UCSD-AML1 (cell line): ENCODE data around the gene RNPEP.
"Not testable (repeated sequence)": the region's sequence is repeated elsewhere in the genome, so short reads cannot be mapped to it uniquely, and the experiment has no call there.

Experiments
- DNase-seq: peaks from one replicate; lab custom pipeline; 2025; ENCODE audit not compliant: unreplicated experiment; lab: John Stamatoyannopoulos, UW

The RNPEP gene, protein sequence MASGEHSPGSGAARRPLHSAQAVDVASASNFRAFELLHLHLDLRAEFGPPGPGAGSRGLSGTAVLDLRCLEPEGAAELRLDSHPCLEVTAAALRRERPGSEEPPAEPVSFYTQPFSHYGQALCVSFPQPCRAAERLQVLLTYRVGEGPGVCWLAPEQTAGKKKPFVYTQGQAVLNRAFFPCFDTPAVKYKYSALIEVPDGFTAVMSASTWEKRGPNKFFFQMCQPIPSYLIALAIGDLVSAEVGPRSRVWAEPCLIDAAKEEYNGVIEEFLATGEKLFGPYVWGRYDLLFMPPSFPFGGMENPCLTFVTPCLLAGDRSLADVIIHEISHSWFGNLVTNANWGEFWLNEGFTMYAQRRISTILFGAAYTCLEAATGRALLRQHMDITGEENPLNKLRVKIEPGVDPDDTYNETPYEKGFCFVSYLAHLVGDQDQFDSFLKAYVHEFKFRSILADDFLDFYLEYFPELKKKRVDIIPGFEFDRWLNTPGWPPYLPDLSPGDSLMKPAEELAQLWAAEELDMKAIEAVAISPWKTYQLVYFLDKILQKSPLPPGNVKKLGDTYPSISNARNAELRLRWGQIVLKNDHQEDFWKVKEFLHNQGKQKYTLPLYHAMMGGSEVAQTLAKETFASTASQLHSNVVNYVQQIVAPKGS

DNA sequence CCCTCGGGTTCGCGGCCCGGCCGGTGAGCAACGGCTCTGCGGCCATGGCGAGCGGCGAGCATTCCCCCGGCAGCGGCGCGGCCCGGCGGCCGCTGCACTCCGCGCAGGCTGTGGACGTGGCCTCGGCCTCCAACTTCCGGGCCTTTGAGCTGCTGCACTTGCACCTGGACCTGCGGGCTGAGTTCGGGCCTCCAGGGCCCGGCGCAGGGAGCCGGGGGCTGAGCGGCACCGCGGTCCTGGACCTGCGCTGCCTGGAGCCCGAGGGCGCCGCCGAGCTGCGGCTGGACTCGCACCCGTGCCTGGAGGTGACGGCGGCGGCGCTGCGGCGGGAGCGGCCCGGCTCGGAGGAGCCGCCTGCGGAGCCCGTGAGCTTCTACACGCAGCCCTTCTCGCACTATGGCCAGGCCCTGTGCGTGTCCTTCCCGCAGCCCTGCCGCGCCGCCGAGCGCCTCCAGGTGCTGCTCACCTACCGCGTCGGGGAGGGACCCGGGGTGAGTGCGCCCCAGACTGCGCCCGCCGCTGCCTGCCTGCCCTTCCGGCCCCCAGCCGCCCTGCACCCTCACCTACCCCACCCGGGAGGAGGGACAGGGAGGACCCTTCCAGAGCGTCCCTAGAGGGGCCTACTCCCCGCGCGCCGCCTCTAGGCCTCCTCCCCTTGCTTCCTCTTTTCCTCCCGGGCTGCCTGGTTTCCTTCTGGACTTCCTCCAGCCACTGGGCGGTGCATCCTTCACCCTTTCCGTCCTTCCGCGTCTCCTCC, at the start of gene RNPEP:
TSS of gene RNPEP (plus strand) at position 26 of the 757 bp plus-strand sequence. CDS start at position 45, 19 bp downstream.
- DNase-seq: peak; percentile 75

DNA sequence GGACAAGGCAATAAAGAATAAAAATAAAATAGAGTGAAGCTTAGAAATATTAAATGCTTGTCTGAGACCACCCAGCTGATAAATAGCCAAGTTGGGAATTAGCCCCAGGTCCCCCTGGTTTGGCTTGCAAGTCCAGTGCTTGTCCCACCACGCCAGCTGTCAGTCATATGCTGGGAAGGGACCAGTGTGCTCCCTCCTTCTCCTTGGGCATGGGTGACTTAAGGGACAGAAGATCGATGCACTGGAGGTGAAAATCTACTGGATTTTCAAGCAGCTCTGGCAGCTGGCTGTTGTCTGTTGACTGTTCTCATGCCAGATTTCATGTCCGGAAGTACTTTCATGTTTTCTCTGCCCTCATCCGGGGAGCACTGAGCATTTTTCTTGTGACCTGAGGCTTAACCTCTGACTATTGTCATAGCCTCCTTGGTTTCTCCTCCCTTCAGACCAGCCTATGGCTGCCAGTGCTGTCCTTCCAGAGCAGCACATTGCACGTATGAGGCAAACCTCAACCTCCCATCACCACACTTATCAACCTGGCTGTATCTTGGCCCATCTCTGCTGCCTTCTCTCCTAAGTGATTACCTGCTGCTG, 48.5 kb upstream of the RNPEP start:
- DNase-seq: no peak

DNA sequence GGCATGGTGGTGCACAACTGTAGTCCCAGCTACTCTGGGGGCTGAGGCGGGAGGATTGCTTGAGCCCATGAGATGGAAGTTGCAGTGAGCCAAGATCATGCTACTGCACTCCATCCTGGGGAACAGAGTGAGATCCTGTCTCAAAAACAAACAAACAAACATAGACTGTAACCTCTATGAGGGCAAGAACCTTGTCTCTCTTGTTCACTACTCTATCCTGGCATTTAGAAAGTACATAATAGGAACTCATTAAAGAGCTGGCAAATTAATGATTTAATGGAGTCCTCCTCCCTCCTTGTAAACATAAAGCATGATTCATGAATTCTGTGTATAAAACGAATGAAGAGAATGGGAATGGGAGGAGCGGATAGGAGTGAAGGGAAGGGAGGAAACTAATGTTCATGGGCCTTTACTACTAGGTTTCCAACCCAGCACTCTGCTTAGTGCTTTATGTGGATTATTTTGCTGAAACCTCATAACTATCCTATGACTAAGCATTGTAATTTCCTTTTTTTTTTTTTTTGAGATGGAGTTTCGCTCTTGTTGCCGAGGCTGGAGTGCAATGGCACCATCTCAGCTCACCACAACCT, 44.7 kb upstream of the RNPEP start:
- DNase-seq: no peak

DNA sequence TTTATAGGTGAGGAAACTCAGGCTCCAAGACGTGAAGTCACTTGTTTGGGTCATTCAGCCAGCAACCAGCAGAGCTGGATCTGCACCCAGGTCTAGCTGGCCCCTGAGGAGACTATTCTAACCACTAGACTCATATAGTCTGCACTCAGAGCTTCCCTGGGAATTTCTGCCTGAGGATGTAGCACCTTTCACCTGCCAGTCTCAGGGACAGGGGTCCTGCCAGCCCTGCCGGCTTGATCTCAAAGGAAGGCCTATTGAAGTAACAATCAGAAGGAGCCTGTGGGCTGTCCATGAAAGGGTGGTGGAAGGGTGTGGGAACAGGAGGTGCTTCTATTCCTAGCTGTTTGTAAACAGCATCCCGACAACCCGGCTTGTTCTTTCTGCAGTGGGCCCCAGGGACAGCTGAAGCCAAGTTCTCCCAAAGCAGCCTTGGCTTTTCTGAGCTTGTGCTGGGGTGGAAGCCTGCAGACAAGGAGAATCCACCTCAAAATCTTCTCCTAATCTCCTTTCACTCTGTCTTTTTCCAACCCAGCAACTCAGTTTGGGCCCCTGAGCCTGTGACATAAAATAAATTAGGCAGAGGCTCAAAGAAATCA, 43.9 kb upstream of the RNPEP start:
- DNase-seq: no peak

DNA sequence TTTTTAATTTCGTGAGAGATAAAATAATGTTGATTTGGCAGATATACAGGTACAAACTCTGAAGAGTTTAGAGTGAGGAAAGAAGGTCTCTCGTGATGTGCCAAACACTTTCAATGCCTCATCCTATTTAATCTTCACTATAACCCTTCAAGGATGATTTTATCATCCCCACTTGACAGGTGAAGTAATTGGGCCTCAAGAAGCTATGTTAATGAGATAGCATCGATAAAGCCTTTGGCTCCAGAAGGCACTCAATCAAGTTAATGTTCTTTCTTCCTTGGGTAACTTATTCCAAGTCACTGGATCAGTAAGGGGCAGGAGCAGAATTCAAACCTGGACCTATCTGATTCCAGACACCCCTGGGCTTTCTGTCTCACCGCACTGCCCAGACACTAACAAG, 43.3 kb upstream of the RNPEP start:
- DNase-seq: no peak

DNA sequence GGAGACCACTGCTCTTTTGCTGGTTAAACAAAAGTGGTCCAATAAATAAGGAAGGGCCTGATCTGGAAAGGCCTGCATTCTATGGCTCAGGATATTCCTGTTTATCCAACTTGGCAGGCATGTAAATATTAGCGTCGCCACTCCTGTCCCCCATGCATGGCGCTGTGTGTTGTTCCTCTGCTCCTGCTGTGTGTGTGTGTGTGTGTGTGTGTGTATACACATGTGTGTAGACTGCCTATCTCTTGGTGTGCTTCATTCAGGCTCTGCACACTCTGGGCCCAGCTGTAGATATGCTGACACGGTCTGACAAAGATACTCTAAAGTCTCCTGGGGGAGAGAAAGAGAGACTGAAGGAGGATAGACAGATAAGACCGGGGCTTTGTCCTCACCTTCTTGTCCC, 42.9 kb upstream of the RNPEP start:
- no peak for DNase-seq

DNA sequence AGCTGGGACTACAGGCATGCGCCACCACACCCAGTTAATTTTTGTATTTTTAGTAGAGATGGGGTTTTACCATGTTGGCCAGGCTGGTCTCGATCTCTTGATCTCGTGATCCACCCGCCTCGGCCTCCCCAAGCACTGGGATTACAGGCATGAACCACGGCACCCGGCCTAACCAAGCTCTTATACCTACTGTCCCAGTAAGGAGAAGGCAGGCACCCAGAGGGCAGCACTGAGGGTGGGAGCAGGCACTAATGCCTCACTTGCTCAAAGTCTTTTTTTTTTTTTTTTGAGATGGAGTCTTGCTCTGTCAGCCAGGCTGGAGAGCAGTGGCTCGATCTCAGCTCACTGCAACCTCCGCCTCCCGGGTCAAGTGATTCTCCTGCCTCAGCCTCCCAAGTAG, 42.1 kb upstream of the RNPEP start:
- not testable (repeated sequence) for DNase-seq

DNA sequence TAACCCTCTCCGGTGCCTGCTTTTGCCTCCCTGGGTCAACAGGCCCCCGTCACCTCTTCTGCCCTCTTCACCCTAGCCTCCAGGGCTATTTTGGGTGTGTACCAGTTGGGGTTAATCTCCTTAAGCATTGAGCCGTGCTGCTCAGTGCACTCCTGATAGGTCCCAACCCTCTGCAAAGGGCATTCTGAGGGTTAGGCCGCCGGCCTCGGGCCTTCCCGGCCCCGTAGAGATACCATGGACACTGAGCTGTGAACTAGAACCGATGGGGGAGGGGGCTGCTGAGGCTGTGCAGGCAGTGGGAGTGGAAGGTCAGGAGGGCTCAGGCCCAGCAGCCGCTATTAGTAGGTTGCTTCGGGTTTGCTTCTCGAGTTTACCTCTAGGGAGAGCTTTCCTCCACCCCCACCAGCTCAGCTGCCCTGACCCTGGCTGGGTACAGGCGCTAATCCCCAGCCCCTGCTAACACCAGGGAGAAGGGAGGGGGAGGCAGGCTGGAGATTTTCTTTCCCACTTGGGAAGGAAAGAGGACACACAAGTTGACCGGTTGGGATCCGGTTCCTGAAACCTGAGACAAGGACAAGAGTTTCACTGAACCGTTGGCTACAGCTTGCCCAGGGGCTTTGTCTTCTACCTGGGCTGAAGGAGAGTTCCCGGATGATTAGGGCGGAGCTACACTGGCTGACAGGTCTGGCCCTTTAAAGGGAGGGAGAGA, 40.9 kb upstream of the RNPEP start:
- DNase-seq: no peak

DNA sequence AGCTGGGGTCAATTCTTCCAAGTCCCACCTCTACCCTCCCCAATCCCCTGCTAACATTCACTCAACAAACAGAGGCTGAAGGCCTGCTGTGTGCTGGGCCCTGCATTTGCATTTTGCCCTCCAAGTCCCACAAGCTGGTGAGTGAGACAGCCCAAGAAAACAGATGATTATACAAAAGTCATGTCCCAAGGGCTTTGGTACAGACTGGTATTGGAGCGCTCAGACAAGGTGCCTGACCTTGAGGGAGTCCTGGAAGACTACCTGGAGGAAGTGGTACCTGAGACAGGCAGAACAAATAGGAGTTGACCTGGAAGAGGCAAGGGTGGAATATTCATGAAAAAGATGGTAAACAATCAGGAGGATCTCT, 40.3 kb upstream of the RNPEP start:
- DNase-seq: no peak

DNA sequence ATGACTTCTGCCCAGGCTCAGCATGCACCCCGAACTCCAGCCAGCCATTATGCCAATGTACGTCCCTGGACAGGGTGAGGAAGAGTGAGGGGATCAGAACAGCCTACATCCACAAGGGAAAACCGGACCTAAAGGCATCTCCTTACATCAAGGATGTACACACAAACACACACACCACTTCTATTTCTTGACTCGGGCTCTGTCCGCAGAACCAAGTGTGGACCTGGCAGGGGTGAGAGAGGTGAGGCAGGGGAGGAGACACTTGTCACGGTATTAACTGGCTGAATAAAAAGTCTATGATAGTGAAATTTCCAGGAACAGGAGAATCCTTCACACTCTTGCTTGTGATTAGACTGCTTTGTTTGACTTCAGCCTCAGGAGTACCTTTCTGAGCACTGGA, 38.4 kb upstream of the RNPEP start:
- no peak for DNase-seq

DNA sequence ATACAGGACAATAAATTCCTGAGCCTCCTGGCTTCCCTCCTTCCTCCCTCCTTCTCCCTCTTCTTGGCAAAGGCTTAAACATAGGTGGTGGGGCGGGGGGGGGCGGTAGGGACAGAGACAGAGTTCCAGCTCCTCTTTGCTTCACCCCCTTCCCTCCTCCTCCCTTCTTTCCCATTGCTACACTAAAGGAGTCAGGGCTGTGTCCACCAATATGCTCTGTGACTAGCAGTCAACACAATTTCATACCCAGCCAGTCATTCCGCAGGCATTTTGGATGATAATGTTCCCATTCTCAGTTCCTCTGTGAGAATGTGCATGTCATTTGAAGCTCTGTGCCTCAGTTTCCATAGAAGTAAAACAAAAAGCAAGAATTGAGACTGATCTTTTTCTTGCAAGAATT, 37.8 kb upstream of the RNPEP start:
- no peak for DNase-seq

DNA sequence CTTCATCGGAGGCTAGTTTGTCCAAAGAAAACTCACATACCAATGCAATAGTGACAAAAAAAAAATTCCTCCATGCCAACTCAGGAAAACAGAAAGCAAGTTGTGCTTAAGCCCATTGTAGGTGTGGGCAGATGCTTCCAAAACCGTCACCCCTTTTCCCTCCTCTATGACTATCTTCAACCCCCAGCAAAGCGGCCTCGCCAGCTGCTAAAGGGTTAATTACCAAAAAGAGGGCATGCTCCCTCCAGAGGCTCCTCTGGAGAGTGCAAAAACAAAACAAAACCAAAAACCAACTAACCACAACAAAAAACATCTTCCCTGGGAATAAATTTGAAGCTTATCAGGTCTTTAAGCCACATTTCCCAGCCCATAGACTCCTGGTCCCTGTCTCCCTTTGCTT, 37.3 kb upstream of the RNPEP start:
- DNase-seq: no peak

DNA sequence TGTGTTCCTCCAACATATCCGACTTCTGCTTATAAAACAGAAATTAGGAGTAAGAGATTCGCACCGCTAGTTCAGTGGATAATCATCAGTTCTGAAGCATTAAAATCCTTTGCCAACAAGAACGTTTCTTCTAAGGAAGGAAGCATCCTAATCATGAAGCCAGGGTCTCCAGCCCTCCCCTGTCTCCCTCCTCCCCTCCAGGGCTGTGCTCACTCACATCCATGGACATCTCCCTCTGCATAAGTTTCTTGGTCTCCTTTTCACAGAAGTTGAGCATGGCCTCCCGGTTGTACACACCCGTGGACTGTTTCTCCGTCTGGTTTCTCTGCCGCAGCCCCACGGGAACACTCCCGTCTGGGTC, 36.6 kb upstream of the RNPEP start:
- no peak for DNase-seq

DNA sequence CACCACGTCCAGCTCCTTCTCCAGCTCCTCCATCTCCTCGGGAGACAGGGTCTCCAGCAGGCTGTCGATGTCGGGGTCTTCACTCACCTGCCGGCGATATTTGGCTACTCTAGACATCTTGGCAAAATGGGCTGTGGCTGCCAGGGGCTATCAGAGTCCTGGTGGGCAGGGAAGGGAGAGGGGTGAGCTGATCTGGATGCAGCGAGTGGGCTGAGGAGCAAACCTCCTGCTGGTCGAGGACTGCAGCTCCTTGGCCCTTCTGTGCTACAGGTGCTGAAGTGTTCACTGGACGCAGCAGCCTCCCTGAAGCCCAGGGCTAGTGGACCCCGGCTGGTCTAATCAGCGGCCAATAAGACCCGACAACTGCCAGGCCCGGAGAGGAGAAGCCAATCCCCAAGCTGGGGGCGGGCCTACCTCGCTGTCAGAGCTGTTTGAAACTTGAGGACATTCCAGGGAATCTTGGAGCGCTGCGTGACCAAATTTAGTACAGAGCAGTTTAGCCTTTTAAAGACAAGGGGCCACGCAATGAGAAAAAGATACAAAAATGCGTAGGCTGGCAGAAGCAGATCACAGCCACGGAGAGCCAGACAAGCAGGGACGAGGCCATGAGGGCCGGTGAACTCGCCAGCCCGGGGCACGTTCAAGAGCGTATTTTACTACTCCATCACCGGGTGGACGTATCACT, 36.1 kb upstream of the RNPEP start, which contains the start of gene LMOD1:
TSS of gene LMOD1 (minus strand) at position 325 of the 685 bp plus-strand sequence. CDS start at position 117, 208 bp downstream.
- peak; percentile 39 for DNase-seq

DNA sequence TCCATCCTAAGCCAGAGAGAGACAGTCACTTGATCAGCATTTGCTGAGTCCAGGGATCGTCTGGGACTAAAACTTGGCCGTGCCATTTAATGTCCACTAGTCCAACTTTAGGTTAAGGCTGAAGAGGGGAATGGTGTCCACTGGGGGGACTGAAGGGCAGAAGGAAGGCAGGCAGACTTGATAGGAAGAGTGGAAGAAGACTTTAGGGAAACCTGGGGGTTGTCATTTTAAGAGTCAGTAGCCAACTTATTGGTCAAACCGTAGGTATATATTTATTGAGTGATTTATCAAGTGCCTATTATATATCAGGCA, 34.8 kb upstream of the RNPEP start:
- no peak for DNase-seq

DNA sequence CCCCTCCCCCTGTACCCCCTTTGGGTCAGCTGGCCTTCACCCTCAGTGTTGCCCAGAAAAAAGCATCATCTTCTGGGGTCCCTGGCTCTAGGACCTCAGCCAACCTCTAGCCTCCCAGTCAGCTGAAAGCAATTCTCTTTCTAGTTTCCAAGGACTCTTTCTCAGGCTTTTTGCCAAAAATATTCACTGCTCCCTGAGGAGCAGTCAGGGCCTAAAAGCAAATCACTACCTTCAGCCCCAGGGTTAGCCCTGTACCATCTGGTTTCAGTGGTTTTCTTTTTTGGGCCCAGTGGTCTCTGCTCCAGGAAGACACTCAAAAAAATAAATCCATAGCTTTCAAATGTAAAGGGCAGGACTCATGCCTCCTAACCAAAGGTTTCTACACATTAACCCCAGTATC, 33.0 kb upstream of the RNPEP start:
- no peak for DNase-seq

DNA sequence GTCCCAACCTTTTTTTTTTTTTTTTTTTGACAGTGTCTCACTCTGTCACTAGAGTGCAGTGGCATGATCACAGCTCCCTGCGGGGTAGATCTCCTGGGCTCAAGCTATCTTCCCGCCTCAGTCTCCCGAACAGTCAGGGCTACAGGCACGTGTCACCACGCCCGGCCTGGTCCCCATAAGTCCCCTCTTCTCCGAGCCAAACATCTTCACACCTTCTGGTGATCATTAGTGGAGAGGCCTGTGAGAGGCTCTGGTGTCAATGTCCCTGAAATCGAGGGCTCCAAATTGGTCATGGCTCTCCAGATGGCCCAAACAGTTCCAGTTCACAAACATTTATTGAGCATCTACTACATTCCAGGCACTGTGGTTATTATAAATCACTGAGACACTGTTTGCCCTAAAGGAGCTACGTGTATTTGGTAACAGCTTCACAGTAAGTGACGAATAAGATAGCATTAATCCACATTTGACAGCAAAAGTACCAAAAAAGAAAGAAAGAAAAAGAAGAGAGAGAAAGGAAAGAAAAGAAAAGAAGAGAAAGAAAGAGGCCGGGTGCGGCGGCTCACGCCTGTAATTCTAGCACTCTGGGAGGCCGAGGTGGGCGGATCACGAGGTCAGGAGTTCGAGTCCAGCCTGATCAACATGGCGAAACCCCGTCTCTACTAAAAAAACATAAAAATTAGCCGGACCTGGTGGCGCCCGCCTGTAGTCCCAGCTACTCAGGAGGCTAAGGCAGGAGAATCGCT, 28.0 kb upstream of the RNPEP start:
- DNase-seq: no peak

DNA sequence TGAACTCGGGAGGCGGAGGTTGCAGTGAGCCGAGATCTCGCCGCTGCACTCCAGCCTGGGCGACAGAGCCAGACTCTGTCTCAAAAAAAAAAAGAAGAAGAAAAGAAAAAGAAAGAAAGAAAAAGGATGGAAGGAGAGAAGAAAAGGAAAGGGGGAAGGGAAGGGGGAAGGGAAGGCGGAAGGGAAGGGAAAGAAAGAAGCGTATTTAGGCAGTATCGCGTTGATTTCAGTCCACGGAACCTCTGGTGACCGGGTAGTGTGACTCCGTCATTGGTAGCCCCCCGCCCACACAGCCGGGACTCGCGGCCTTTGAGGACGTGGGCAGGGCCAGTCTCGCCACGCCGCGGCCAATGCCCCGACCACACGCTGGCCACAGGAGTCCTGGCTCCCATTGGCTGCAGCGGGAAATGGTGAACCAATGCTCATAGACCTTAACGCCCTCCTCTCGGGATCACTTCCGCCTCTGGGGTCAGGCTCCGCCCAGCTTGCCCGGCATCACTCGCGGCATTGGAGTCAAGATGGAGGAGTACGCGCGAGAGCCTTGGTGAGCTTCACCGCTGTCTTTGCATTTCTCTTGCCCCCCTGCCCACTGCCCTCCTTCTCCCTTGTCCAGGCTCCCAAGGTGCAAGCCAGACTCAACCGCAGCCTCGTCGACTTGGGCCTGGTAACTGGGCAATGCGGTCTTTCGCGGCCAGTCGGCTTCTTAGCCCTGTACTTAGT, 27.3 kb upstream of the RNPEP start, which contains the start of gene TIMM17A:
TSS of gene TIMM17A (plus strand) at position 495 of the 720 bp plus-strand sequence. CDS start at position 519, 24 bp downstream.
- DNase-seq: peak; percentile 98
